ENCODE data around the gene RCC1. TPM values are rescaled to one million over a fixed set of nuclear protein-coding genes. Genes with fewer than 3 reads are reported as not detected.
A peak's percentile ranks its signal among the peaks of the same experiment; 100 is the strongest.
"Not testable (repeated sequence)": the region's sequence is repeated elsewhere in the genome, so short reads cannot be mapped to it uniquely, and the experiment has no call there.

The RCC1 gene
- total RNA-seq, 4 donors from 2014 or later, result 9.4 to 22.8 (median 14.0) TPM

DNA sequence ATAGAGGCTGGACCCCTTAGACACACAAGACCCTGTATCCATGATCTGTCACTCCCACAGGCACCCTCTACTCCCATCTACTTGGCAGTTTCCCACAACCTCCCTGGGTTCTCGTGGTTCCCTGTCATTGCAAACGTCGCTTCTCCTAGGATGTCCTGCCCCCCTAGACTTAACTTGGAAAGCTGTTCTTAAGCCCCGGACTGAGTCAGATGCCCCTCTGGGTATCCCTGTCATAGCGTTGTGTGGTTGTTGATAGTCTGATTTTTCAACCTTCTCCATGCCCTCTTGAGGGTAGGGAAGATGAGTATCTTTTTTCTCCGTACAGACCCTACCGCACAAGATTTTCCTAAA lies 11.8 kb downstream of the RCC1 start:
- H3K9me3 ChIP-seq, result no peaks in the 10 kb centered on the region
- no peak for DNase-seq
- no peak for TF ChIP-seq POLR2A (IDR thresholded peaks at IDR 0.05)
- TF ChIP-seq, protein P1, sequence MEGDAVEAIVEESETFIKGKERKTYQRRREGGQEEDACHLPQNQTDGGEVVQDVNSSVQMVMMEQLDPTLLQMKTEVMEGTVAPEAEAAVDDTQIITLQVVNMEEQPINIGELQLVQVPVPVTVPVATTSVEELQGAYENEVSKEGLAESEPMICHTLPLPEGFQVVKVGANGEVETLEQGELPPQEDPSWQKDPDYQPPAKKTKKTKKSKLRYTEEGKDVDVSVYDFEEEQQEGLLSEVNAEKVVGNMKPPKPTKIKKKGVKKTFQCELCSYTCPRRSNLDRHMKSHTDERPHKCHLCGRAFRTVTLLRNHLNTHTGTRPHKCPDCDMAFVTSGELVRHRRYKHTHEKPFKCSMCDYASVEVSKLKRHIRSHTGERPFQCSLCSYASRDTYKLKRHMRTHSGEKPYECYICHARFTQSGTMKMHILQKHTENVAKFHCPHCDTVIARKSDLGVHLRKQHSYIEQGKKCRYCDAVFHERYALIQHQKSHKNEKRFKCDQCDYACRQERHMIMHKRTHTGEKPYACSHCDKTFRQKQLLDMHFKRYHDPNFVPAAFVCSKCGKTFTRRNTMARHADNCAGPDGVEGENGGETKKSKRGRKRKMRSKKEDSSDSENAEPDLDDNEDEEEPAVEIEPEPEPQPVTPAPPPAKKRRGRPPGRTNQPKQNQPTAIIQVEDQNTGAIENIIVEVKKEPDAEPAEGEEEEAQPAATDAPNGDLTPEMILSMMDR (IDR thresholded peaks at IDR 0.05), result no peak
- peaks cover 6 to 22% of the 10 kb centered on the region in 2 donors for H3K36me3 ChIP-seq
- H3K27ac ChIP-seq, result peak overlapping the region in 2 of 3 donors; percentile 29 to 77
- 16 to 17% methylated on average over 7 of the region's 7 CpGs for WGBS, 2 donors
- intact Hi-C loops (cut with DNase I), result loop anchor here (5.0 kb wide), 2 partner anchors 85 to 110 kb away; no protein-coding TSS in a partner anchor
- peak overlapping the region in 1 of 3 donors; percentile 51 for H3K4me3 ChIP-seq (replicated peaks in 1 of 3)
- H3K4me1 ChIP-seq, result peaks cover 7 to 12% of the 10 kb centered on the region in 2 donors
- H3K27me3 ChIP-seq, result no peaks in the 10 kb centered on the region

GRCh38 chr1:28518000-28518744 lies 12.3 kb downstream of the RCC1 start:
- WGBS, 2 donors, result 1% methylated on average over 20 to 25 of the region's 92 CpGs
- intact Hi-C loops (cut with DNase I), result loop anchor here (5.0 kb wide), 2 partner anchors 84 to 111 kb away; no protein-coding TSS in a partner anchor
- Histone ChIP-seq H3K4me3 (replicated peaks in 1 of 3) (peak overlapping the region in 2 of 3 donors; percentile 51 to 58), H3K27me3 (no peaks in the 10 kb centered on the region), H3K27ac (peak overlapping the region in 2 of 3 donors; percentile 29 to 77), H3K4me1 (peaks cover 7 to 12% of the 10 kb centered on the region in 2 donors), H3K9me3 (no peaks in the 10 kb centered on the region), H3K36me3 (peaks cover 3 to 16% of the 10 kb centered on the region in 2 donors)
- peak; percentile 90 to 93 for DNase-seq
- TF ChIP-seq POLR2A (IDR thresholded peaks at IDR 0.05), result peak in 1 of 2 donors; percentile 72
- TF ChIP-seq, protein P1 (IDR thresholded peaks at IDR 0.05), result peak; percentile 91 to 100 (median 97)

DNA sequence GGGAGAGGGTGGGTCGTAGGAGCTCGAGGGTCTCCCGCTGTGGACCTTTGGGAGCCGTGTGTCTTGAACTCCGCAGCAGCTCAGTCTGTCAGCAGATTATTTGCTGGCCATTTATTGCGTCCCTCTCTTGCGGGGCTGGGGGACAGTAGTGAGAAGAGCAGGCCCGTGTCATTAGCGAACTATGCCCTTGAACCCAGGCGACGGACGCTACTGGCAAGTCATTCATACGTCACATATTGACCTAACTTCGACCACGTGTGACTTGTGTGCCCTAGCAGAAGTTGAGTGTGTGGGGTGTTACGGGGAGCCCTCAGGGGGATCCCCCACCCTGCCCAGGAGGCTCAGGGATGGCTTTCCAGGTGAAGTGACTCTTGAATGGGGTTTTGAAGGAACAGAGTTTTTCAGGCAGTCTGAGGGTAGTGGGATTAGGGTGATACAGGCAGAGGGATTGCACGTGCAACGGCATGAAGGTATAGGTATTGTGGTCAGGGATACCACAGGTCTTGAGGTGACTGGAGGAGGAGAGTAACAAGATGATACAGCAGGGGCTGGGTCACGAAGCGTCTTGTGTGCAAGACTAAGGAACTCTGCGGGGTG lies 13.0 kb downstream of the RCC1 start:
- peaks cover 7 to 12% of the 10 kb centered on the region in 2 donors for H3K4me1 ChIP-seq
- 9 to 10% methylated on average over 20 to 21 of the region's 21 CpGs for WGBS, 2 donors
- H3K27me3 ChIP-seq, result no peaks in the 10 kb centered on the region
- H3K36me3 ChIP-seq, result peaks cover 3 to 9% of the 10 kb centered on the region in 2 donors
- H3K9me3 ChIP-seq, result no peaks in the 10 kb centered on the region
- peak overlapping the region in 2 of 3 donors; percentile 25 to 51 for H3K4me3 ChIP-seq (replicated peaks in 1 of 3)
- no peak for DNase-seq
- H3K27ac ChIP-seq, result no peak overlapping the region
- intact Hi-C loops (cut with DNase I), result loop anchor here (5.0 kb wide), 2 partner anchors 83 to 112 kb away; no protein-coding TSS in a partner anchor
- TF ChIP-seq, protein P1 (IDR thresholded peaks at IDR 0.05), result no peak
- TF ChIP-seq POLR2A (IDR thresholded peaks at IDR 0.05), result no peak

GRCh38 chr1:28519946-28520725 lies 14.3 kb downstream of the RCC1 start:
- DNase-seq, result no peak
- Histone ChIP-seq H3K36me3 (no peaks in the 10 kb centered on the region), H3K27ac (no peak overlapping the region), H3K9me3 (no peaks in the 10 kb centered on the region), H3K4me1 (peaks cover 7 to 12% of the 10 kb centered on the region in 2 donors), H3K4me3 (replicated peaks in 1 of 3) (no peak overlapping the region), H3K27me3 (no peaks in the 10 kb centered on the region)
- no peak for TF ChIP-seq POLR2A (IDR thresholded peaks at IDR 0.05)
- TF ChIP-seq, protein P1 (IDR thresholded peaks at IDR 0.05), result no peak
- WGBS, 2 donors, result 84 to 92% methylated on average over 10 of the region's 10 CpGs
- intact Hi-C loops (cut with DNase I), result loop anchor here (5.0 kb wide), 2 partner anchors 82 to 113 kb away; no protein-coding TSS in a partner anchor

DNA sequence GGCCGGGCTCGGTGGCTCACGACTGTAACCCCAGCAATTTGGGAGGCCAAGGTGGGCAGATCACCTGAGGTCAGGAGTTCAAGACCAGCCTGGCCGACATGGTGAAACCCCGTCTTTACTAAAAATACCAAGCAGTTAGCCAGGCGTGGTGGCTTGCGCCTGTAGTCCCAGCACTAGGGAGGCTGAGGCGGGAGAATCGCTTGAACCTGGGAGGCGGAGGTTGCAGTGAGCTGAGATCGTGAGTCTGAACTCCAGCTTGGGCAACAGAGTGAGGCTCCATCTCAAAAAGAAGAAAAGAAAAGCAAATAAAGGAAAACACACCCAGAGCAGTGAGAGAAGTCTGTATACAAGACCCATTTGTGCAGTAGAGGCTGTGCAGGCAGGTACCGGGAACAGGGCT lies 15.0 kb downstream of the RCC1 start:
- H3K9me3 ChIP-seq; H3K36me3 ChIP-seq; intact Hi-C loops (cut with DNase I); H3K27ac ChIP-seq; H3K27me3 ChIP-seq; DNase-seq; H3K4me3 ChIP-seq (replicated peaks in 1 of 3): not testable (repeated sequence)
- 86 to 92% methylated on average over 12 of the region's 12 CpGs for WGBS, 2 donors
- H3K4me1 ChIP-seq, result peaks cover 7 to 12% of the 10 kb centered on the region in 2 donors
